ENCODE results near the gene HIVEP2. TPM values are rescaled to one million over a fixed set of nuclear protein-coding genes. Genes with fewer than 3 reads are reported as not detected.

The HIVEP2 gene
- total and polyA plus RNA-seq, 8 donors = 0.58 to 14.3 (median 4.8) TPM

DNA sequence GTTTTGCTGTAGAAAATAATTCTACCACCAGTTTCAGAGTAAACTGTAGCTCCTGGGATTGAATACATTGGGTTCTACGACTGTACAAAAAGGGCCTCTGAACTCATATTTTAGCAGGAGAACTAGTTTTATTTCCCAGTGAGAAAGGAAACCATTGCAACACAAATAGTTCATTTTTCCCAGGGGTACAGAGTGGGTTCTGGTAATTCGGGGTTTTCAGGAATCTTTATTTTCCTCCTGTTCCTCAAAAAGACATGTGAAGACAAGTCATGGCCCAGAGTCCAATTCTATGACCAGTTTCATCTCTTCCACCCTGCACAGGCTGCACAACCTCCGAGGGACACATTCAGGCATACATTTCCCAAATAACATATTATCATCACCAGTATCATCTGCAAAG, 222.1 kb downstream of the HIVEP2 start:
- Histone ChIP-seq H3K27ac (no peak overlapping the region), H3K4me1 (no peaks in the 10 kb centered on the region), H3K4me3 (no peak overlapping the region), H3K27me3 (peaks cover 0 to 5% (median 0%) of the 10 kb centered on the region in 3 donors), H3K9me3 (peaks cover 0 to 17% (median 11%) of the 10 kb centered on the region in 4 donors), H3K36me3 (no peaks in the 10 kb centered on the region)
- 81 to 89% (median 85%) methylated on average over 3 of the region's 3 CpGs for WGBS, 5 donors
- intact Hi-C loops (cut with DNase I; ENCODE audit: low total_unique reads) = no loop called here
- no peak for DNase-seq
- no peak for TF ChIP-seq POLR2AphosphoS5 (IDR thresholded peaks at IDR 0.05)
- TF ChIP-seq EP300 (IDR thresholded peaks at IDR 0.05) = no peak
- TF ChIP-seq, protein P1, sequence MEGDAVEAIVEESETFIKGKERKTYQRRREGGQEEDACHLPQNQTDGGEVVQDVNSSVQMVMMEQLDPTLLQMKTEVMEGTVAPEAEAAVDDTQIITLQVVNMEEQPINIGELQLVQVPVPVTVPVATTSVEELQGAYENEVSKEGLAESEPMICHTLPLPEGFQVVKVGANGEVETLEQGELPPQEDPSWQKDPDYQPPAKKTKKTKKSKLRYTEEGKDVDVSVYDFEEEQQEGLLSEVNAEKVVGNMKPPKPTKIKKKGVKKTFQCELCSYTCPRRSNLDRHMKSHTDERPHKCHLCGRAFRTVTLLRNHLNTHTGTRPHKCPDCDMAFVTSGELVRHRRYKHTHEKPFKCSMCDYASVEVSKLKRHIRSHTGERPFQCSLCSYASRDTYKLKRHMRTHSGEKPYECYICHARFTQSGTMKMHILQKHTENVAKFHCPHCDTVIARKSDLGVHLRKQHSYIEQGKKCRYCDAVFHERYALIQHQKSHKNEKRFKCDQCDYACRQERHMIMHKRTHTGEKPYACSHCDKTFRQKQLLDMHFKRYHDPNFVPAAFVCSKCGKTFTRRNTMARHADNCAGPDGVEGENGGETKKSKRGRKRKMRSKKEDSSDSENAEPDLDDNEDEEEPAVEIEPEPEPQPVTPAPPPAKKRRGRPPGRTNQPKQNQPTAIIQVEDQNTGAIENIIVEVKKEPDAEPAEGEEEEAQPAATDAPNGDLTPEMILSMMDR (IDR thresholded peaks at IDR 0.05) = no peak
- no peak for TF ChIP-seq POLR2A (IDR thresholded peaks at IDR 0.05)

DNA sequence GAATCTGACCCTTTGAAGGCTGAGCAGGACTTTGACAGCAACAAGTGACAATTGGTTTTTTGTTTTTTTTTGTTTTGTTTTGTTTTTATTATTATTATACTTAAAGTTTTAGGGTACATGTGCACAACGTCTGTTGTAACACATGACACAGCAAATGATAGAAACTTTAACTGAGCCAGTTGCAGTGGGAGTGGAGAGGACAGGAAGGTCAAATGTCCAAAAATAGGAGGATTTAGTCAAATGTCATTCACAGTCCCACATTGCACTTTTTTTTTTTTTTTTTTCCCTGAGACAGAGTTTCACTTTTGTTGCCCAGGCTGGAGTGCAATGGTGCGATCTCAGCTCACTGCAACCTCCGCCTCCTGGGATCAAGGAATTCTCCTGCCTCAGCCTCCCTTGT, 223.0 kb downstream of the HIVEP2 start:
- TF ChIP-seq EP300 (IDR thresholded peaks at IDR 0.05) (no peak), POLR2A (IDR thresholded peaks at IDR 0.05) (no peak), POLR2AphosphoS5 (IDR thresholded peaks at IDR 0.05) (no peak)
- TF ChIP-seq, protein P1 (IDR thresholded peaks at IDR 0.05) = no peak
- no peak overlapping the region for H3K4me3 ChIP-seq
- 76 to 93% (median 85%) methylated on average over 3 of the region's 3 CpGs for WGBS, 5 donors
- H3K4me1 ChIP-seq = no peaks in the 10 kb centered on the region
- peaks cover 0 to 17% (median 11%) of the 10 kb centered on the region in 4 donors for H3K9me3 ChIP-seq
- H3K36me3 ChIP-seq = no peaks in the 10 kb centered on the region
- DNase-seq = no peak
- H3K27ac ChIP-seq = no peak overlapping the region
- intact Hi-C loops (cut with DNase I; ENCODE audit: low total_unique reads) = no loop called here
- H3K27me3 ChIP-seq = peaks cover 0 to 4% (median 0%) of the 10 kb centered on the region in 3 donors

GRCh38 chr6:142721215-142721920, 223.6 kb downstream of the HIVEP2 start:
- H3K9me3 ChIP-seq = peaks cover 0 to 17% (median 11%) of the 10 kb centered on the region in 4 donors
- no peak overlapping the region for H3K27ac ChIP-seq
- DNase-seq = no peak
- no peaks in the 10 kb centered on the region for H3K4me1 ChIP-seq
- WGBS, 5 donors = 81 to 91% (median 87%) methylated on average over 5 of the region's 5 CpGs
- H3K36me3 ChIP-seq = no peaks in the 10 kb centered on the region
- no peak for TF ChIP-seq EP300 (IDR thresholded peaks at IDR 0.05)
- H3K4me3 ChIP-seq = no peak overlapping the region
- intact Hi-C loops (cut with DNase I; ENCODE audit: low total_unique reads) = no loop called here
- no peaks in the 10 kb centered on the region for H3K27me3 ChIP-seq

- no peak for DNase-seq
Measured at GRCh38 chr6:142718667-142719191, 226.2 kb downstream of the HIVEP2 start.

More at GRCh38 chr6:142718667-142719191, 226.2 kb downstream of the HIVEP2 start:
- TF ChIP-seq, protein P1 (IDR thresholded peaks at IDR 0.05) = no peak
- TF ChIP-seq POLR2AphosphoS5 (IDR thresholded peaks at IDR 0.05) (no peak), POLR2A (IDR thresholded peaks at IDR 0.05) (no peak), EP300 (IDR thresholded peaks at IDR 0.05) (no peak)
- H3K9me3 ChIP-seq = peaks cover 0 to 17% (median 11%) of the 10 kb centered on the region in 4 donors
- H3K36me3 ChIP-seq = no peaks in the 10 kb centered on the region
- no peak overlapping the region for H3K4me3 ChIP-seq
- no peak overlapping the region for H3K27ac ChIP-seq
- no peaks in the 10 kb centered on the region for H3K27me3 ChIP-seq
- intact Hi-C loops (cut with DNase I; ENCODE audit: low total_unique reads) = no loop called here
- H3K4me1 ChIP-seq = no peaks in the 10 kb centered on the region

Data from stomach (tissue), 9 donors.